HG03039 (cell line): ENCODE data around the gene GPR157.
"Not testable (repeated sequence)": the region's sequence is repeated elsewhere in the genome, so short reads cannot be mapped to it uniquely, and the experiment has no call there.

ENCODE experiments used
- ATAC-seq: cut with Tn5 transposase; IDR thresholded peaks from one replicate; pipeline ENCODE4 v1.9.1; 2021; ENCODE audit warnings: mild to moderate bottlenecking, moderate library complexity; ENCODE audit not compliant: unreplicated experiment

The GPR157 gene

DNA sequence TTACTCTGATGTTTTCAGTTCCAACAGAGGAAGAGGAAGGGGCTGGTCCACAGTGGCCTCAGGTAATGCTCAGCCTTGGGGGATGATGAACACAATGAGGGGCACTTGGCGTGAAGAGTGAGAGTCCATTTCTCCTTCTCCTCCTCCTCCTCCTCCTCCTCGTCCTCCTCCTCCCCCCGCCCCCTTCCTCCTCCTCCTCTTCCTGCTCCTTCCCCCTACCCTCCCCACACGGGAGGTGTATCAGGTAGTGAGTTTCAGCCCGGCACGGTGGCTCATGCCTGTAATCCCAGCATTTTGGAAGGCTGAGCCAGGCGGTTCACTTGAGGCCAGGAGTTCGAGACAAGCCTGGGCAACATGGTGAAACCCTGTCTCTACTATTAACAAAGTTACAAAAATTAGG lies 17.3 kb upstream of the GPR157 start:
- ATAC-seq: no peak

DNA sequence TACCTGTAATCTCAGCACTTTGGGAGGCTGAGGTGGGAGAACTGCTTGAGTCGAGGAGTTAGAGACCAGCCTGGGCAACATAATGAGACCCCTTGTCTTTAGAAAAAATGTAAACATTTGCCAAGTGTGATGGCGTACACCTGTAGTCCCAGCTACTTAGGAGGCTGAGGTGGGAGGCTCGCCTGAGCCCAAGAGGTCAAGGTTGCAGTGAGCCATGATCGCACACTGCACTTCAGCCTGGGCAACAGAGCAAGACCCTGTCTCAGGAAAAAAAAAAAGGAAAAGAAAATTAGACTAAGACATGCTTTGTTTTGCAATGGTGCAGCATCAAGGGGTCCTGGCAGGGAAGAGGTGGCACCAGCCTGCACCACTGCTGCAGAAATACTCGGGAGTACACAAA lies 16.8 kb upstream of the GPR157 start:
- no peak for ATAC-seq

DNA sequence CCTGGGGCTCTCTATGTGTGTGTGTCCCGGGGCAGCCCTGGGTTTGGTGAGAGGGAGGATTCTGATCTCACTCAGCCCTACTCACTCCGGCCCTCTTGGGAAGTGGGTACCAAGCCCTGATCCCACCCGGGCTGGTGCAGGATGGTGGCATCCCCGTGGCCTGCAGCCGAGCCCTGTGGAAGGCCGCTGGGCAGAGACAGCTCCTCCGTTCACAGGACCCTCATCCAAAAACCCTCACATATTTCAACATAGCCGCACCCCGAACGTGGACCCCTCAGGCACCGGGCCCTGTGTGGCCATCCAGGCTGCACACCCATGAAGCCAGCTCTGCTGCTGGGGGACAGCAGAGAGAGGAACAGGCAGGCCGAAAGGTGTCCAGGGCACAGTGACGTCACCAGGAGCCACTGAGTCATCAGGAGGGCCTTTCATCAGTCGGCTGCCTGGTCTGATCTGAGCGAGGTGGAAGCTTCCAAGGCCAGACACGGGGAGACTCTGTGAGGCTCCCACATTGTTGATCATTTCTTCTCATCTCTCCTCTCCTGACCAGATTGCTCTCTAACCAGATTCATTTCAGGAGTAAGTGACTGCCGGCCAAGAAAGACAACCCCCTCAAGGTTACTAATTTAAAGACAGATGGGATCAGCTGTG lies 16.2 kb upstream of the GPR157 start:
- no peak for ATAC-seq

DNA sequence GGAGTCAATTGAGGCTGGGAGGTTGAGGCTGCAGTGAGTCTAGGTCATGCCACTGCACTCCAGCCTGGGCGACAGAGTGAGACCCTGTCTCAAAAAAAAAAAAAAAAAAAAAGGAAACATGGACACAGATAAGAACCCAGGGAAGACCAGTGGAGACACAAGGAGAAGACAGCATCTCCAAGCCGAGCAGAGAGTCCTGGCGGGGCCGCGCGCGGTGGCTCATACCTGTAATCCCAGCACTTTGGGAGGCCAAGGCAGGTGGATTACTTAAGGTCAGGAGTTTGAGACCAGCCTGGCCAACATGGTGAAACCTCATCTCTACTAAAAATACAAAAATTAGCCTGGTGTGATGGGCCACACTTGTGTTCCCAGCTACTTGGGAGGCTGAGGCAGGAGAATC lies 15.6 kb upstream of the GPR157 start:
- not testable (repeated sequence) for ATAC-seq

DNA sequence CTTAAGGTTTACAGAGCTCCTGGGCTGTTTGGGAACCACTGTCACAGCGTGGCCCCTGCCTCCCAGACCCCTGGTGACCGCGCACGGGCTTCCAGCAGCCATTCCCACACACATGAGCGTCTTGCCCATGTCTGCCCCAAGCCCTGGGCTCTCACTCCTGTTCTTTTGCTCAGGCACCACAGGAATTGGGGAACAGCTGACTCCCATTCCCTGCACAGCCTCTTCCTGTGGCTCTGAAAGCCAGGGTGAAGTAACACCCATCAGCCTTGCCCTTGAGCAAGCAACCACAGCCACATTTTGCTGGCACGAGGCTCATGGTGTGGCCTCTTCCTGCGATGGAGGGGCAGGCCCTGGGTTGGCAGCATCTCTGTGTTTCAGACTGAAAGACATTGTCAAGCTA lies 14.3 kb upstream of the GPR157 start:
- no peak for ATAC-seq

DNA sequence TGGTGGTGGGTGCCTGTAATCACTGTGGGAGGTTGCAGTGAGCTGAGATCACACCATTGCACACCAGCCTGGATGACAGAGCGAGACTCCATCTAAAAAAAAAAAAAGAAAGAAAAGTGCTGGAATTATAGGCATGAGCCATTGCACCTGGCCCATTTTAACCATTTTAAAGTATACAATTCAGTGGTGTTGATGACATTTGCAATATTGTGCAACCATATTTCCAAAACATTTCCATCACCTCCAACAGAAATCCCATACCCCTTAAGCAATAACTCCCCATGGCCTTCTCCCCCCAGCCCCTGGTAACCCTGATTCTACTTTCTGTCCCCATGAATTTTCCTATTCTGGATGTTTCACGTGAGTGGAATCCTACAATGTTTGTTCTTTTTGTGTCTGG lies 11.0 kb upstream of the GPR157 start:
- ATAC-seq: no peak

DNA sequence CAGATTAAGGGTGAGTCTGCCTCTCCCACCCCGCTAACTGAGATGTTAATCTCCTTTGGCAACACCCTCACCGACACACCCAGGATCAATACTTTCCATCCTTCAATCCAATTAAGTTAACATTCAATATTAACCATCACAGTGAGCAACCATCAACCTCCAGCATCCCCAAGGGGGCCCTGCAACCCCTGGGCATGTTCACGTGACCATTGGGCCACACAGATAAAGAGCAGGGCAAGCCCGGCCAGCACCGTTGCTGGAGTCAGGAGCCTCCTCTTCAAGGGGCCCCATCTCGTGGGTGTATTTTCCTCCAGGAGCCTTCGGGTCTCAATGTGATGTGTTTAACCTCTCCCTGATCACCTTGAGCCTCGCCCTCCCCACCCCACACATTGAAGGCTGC lies 8.0 kb upstream of the GPR157 start:
- no peak for ATAC-seq

DNA sequence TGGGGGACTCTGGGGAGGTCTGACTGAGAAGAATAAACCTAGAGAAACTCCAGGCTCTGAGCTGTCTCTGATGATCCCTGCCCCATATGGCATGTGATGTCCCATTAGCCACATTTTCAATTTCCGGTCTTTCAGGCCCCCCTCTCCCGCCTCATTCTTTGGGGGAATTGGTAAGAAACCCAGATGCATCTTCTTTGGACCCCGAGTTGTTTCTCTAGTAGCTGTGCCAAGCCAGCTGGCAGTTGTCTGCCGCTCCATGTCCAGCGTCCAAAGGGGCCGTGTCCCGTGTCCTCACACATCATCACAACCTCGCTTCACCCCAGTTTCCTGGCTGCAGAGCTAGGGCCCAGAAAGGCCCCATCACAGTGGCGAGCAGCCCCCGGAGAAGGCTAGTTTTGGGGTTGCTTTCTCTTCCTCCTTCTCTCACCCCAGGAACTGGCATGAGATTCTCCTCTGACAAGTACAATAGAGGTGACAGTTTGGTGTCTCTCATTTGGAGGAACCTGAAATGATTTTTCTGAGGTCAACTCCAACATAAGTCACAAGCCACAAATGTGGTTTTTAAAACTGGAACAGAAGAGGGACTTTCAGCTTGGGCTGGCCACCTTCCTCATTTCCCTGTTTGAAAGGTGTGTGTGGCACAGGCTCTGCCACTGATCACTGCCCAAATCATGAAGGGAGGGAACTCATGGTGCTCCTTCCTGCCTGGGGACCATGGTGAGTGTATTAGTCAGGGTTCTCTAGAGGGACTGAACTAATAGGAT lies 6.4 kb upstream of the GPR157 start:
- ATAC-seq: no peak

DNA sequence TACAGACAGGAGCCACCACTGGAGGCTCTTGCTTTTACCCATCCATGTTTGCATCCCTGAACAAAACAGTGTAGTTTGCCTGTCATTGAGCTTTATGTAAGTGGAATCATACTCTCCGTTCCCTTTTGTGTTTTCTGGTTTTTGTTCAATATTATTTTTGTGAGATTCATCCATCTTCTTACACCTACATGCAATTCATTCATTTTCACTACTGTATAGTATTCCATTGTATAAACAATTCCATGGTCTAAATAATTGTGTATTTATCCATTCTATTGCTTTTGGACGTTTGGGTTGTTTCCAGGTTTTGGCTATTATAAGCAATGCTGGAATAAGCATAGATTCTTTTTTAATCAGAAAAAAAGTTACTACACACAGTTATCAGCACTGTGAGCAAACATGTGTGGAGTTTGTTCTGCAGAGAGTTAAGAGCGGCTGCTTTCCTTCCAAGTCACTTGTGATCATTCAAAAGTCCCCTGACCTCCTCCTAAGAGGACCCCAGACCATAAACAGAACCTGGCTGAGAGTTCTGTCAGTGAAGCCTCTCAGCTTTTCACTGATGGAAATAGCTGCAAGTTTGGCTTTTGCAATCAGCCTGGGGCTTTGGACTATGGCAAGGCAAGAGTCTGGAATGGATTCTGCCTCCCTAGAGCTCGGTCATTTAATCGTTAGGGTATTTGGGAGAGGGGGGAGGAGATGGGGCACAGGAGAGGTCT lies 5.1 kb upstream of the GPR157 start:
- no peak for ATAC-seq

DNA sequence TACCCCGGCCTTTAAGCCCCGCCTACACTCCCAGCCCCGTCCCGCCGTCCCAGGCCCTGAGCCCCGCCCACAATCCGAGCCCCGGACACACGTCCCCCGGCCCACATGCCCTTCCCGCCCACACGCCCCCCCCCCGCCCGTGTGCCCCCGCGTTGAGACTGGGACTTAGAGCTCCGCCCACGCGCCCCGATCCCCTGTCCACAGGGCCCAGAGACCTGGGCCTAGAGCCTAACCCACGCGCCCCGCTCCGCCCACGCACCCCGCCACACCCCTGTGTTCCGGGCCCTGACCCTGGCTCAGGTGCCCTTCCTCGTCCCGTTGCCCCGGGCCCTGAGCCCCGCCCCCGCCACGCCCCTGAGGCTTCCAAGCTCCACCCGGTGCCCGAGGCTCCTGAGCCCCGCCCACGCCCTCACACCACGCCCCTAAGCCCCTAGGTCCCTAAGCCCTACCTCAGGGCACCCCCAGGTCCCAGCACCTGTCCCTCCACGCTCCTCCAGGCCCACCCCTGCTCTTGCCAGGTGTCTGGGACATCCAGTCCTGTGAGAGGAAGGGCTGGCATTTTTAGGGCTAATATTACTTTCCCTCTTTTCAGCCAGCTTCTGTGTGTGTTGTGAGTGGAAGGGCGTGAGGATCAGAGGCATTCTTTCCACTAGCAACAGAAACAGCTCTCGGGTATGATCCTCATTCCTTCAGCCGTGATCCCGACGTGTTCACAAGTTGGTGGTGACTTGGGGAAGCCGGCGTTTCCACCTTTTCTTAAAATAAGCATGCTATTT lies 552 bp upstream of the GPR157 start:
- peak; percentile 52 for ATAC-seq

DNA sequence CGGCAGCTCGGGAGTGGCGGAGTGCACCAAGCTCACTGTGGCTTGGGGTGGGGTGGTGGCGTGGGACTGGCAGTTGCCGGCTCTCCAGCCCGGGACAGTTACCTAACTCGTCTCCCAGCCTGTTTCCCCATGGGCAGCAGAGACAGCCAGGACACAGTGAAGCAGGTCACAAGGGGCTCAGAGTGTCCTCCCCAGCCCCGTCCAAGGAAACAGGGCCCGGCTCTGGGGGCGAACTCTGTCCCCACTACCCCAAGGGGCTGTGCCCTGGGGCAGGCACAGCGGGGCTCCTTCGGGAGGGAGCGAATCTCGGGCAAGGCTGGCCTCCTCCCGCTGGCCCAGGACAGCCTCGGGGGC lies 759 bp downstream of the GPR157 start:
- peak; percentile 4 for ATAC-seq

DNA sequence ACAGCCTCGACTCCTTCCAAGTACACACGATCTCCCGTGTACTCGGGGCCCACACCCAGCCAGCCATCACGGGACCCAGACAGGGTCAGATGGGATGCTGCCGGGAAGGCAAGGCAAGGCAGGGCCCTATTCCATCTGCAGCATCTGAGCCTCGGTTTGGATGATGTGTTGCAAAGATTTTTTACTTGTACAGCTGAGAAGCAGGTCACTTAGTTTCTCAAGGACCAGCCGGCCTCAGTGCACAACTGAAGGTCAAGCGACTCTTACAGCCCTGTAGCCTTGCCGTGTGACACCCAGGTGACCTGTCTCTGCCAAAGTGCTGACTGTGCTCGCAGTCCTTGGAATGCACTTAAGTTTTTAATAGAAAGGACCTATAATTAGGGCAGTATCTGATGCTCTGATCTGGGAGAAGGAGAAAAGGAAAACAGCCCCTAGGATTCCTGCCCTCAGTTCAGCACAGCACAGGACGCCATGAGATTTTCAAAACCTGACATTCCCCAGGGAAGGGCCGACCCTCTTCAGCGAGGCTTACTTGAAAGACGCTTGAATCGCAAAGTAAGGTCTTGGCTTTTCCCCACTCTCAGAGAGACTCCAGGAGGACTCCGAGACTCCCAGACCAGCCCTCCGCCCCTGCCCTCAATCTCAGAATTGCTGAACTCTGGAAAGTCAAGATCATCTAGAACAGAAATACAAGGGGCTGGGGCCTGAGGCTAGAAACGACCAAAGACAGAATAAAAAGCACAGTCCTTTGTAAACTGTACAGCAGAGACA lies 1.3 kb downstream of the GPR157 start:
- no peak for ATAC-seq

DNA sequence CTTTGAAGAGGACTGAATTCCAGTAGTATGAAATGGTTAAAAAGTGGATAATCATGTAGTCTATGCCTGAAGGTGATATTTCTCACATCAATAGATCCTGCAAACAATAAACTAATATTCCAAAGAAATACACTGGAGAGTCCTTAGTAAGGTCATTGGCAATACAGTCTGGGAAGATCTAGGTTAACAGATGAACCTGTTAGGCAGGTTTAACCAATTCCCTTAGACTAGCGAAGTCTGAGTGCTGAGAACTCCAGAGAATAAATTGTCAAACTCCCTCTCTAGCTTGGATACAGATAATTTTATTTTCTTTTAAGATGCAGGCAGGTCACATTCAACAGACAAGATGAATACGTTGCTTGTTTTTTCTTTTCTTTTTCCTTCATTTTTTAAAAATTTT lies 2.4 kb downstream of the GPR157 start:
- ATAC-seq: no peak

DNA sequence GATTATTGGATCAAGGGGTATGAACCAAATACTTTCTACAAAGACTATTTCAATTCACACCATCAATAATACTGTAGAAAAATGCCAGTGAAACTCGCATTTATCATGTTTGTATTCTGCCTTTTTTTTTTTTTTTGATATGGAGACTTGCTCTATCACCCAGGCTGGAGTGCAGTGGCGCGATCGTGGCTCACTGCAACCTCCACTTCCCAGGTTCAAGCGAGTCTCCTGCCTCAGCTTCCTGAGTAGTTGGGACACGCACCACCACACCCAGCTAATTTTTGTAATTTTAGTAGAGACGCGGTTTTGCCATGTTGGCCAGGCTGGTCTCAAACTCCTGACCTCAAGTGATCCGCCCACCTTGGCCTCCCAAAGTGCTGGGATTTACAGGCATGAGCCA lies 3.1 kb downstream of the GPR157 start:
- ATAC-seq: not testable (repeated sequence)

DNA sequence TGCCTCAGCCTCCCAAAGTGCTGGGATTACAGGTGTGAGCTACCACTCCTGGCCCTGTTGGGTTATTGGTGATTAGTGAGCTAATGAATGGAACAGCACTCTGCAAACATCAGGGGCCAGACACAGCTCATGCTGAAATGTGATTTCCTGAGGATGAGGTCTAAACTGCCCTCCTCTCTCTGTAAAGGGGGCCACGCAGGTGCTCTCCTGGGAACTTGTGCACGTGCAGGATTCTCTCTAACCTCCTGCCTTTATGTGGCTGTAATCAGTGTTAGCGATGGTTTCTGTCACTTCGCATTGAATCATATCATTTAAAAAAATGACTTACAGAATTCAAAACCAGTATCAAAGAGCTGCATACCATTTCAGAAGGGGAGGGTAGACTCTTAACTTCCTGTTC lies 3.6 kb downstream of the GPR157 start:
- ATAC-seq: no peak

DNA sequence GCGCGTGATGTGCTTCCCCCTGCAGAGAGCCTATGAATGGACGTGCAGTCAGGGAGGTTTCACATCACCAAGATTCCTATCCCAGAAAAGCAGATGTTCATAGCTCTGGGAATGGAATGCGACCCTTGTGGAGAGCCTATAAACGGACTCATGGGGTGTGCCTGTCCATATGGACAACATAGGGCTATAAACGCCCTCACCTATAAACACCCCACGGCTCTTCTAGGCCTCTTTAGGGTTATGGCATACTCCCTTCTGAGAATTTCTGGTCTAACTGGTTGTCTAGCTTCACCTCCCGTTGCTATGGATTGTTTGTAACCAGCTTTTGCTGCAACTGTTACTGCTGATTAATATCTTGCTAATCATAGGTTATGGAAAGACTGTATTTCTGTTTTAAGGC lies 4.5 kb downstream of the GPR157 start:
- ATAC-seq: not testable (repeated sequence)

DNA sequence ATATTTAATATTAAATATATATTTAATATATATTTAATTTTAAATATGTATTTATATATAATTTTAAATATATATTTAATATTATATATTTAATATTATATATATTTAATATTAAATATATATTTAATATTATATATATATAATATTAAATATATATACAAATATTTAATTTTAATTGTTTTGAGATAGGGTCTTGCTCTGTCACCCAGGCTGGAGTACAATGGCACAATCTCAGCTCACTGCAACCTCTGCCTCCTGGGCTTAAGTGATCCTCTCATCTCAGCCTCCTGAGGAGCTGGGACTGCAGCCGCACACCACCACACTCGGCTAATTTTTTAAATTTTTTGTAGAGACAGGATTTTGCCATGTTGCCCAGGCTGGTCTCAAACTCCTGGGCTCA lies 5.2 kb downstream of the GPR157 start:
- ATAC-seq: not testable (repeated sequence)

DNA sequence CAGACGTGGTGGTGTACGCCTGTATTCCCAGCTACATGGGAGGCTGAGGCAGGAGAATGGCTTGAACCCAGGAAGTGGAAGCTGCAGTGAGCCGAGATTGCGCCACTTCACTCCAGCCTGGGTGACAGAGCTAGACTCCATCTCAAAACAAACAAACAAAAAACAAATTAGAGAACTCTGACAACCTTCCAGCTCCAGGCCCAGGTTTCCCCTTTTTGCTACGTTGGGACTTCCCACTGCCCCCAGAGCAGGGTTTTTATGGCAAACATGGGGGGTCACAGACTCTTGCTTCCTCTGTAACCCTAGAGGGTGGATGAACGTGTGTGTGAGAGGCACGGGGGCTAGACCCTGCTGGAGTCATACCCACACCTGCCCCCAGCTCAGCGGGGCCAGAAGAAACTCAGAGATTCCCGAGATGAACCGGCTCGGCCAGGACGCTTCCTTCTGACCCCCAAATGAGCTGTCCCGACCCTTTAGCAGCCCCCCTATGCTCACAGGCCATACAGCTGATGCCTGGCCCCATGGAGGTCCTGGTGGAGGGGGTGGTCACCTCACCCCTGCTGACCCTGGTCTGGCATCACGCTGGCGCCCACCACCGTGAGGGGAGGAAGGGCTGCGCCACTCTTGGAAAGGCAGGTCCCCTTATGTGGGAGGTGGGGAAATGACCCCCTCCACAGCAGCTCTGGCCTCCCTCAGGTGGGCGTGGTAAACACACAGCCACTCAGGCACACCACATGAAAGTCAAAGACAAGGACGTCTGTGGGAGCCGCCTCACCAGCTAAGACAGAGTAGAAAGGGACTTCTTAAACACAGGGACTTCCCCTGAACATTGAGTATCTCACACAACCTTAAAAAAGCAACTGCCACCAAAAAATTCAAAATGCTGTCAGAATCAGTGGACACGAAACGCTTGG lies 7.1 kb downstream of the GPR157 start:
- peak; percentile 56 for ATAC-seq

DNA sequence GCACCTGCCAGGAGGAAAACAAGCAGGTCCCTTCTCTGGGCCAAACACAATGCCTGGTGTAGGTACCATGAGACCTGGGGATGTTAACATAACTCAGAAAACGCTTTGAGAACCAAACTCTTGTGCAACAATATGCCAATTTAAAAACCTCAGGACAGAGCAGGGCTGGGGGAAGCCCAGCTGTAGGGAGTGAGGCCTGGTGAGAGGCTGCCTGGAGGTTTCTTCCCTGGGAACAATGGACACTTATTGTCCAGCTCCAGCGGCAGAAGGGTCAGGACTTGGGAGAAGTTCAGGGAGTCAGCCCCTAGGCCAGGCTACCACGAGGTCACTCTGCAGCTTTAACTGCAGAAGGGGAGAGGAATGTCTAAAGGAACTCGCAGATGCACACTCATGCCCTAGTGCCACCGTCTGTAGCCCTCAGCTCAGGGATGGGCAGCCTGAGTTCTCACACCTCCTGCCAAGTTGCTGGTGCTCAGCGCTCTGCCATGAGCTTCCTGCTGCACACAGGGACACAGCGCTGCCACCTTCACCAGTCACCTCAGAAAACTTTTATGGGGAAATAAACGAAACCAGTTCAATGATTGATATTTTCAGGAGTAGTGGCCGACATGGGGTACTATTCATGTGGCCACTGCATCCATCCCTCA lies 8.5 kb downstream of the GPR157 start:
- ATAC-seq: no peak
